ENCODE measurements around the gene XYLB.

XYLB gene

GRCh38 chr3:38331257-38332022 is 15.1 kb upstream of the XYLB start:
- no peak for TF ChIP-seq CTCF (IDR thresholded peaks at IDR 0.05)

GRCh38 chr3:38332201-38332600 is 14.4 kb upstream of the XYLB start:
- TF ChIP-seq CTCF (IDR thresholded peaks at IDR 0.05), result no peak

- no peak for TF ChIP-seq CTCF (IDR thresholded peaks at IDR 0.05)
Measured at GRCh38 chr3:38334142-38335055, 12.2 kb upstream of the XYLB start.

GRCh38 chr3:38335263-38335662 is 11.3 kb upstream of the XYLB start:
- no peak for TF ChIP-seq CTCF (IDR thresholded peaks at IDR 0.05)

GRCh38 chr3:38337703-38338102 is 8.9 kb upstream of the XYLB start:
- no peak for TF ChIP-seq CTCF (IDR thresholded peaks at IDR 0.05)

- TF ChIP-seq CTCF (IDR thresholded peaks at IDR 0.05), result no peak
Measured at GRCh38 chr3:38343797-38344594, 2.6 kb upstream of the XYLB start.

- no peak for TF ChIP-seq CTCF (IDR thresholded peaks at IDR 0.05)
Measured at GRCh38 chr3:38345879-38346586, 552 bp upstream of the XYLB start.
